ENCODE data around the gene SLC25A20. TPM values are rescaled to one million over a fixed set of nuclear protein-coding genes. Genes with fewer than 3 reads are reported as not detected.

Gene SLC25A20
- total and polyA plus RNA-seq, 4 donors, result 36.9 to 223 (median 86.5) TPM

DNA sequence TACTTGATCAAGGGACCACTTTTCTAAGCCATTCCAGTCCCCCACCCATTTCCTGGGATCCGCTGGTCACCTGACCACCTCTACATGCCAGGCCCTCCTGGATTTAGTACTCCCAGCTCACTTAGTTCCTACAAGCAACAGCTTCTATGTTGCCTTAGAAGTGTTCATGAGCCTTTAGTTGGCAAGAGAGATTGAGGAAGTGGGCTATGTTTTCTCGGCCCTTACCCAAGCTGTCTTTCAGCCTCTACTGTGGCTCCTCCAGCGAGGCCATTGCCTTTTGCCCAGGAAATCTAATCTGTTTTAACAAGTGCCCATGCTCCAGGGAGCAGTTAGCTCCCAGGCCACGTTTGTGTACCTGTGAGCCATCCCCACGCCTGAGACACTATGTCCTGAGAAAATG lies 46.5 kb downstream of the SLC25A20 start:
- no peak overlapping the region for H3K4me3 ChIP-seq (ENCODE audit: low read depth in 1 of 3, low read length in 3 of 3)
- no peaks in the 10 kb centered on the region for H3K27me3 ChIP-seq (ENCODE audit: control insufficient read depth in 4 of 4, insufficient read depth in 4 of 4, low read length in 3 of 4)
- TF ChIP-seq SP1 (IDR thresholded peaks at IDR 0.05), result no peak
- TF ChIP-seq EGR1 (IDR thresholded peaks at IDR 0.05; ENCODE audit: low read depth in 2 of 2), result no peak
- TF ChIP-seq, protein P1, sequence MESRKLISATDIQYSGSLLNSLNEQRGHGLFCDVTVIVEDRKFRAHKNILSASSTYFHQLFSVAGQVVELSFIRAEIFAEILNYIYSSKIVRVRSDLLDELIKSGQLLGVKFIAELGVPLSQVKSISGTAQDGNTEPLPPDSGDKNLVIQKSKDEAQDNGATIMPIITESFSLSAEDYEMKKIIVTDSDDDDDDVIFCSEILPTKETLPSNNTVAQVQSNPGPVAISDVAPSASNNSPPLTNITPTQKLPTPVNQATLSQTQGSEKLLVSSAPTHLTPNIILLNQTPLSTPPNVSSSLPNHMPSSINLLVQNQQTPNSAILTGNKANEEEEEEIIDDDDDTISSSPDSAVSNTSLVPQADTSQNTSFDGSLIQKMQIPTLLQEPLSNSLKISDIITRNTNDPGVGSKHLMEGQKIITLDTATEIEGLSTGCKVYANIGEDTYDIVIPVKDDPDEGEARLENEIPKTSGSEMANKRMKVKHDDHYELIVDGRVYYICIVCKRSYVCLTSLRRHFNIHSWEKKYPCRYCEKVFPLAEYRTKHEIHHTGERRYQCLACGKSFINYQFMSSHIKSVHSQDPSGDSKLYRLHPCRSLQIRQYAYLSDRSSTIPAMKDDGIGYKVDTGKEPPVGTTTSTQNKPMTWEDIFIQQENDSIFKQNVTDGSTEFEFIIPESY (IDR thresholded peaks at IDR 0.05), result no peak
- TF ChIP-seq, protein P2, sequence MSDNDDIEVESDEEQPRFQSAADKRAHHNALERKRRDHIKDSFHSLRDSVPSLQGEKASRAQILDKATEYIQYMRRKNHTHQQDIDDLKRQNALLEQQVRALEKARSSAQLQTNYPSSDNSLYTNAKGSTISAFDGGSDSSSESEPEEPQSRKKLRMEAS (IDR thresholded peaks at IDR 0.05), result no peak
- TF ChIP-seq TAF1 (conservative IDR thresholded peaks at IDR 0.05), result no peak
- TF ChIP-seq, protein P3, sequence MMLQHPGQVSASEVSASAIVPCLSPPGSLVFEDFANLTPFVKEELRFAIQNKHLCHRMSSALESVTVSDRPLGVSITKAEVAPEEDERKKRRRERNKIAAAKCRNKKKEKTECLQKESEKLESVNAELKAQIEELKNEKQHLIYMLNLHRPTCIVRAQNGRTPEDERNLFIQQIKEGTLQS (IDR thresholded peaks at IDR 0.05), result no peak
- TF ChIP-seq REST (IDR thresholded peaks at IDR 0.05), result no peak
- TF ChIP-seq RXRA (IDR thresholded peaks at IDR 0.05), result no peak
- TF ChIP-seq HNF4G (IDR thresholded peaks at IDR 0.05), result no peak
- no peak for TF ChIP-seq CTCF (IDR thresholded peaks at IDR 0.05; ENCODE audit: low read depth, low read length, missing input control)
- no peak for TF ChIP-seq RAD21 (IDR thresholded peaks at IDR 0.05)
- TF ChIP-seq FOXA2 (IDR thresholded peaks at IDR 0.05), result no peak
- no peak for TF ChIP-seq NR2F2 (IDR thresholded peaks at IDR 0.05)
- TF ChIP-seq YY1 (IDR thresholded peaks at IDR 0.05), result no peak
- no peak for TF ChIP-seq FOXA1 (IDR thresholded peaks at IDR 0.05)
- no peak for TF ChIP-seq HNF4A (conservative IDR thresholded peaks at IDR 0.05)
- TF ChIP-seq GABPA (IDR thresholded peaks at IDR 0.05 in 1 of 2, conservative IDR thresholded peaks at IDR 0.05 in 1 of 2), result no peak
- no peak overlapping the region for H3K9ac ChIP-seq (ENCODE audit: low read depth in 1 of 2, low read length in 2 of 2)
- H3K36me3 ChIP-seq (ENCODE audit: control insufficient read depth in 4 of 4, insufficient read depth in 3 of 4, low read depth in 1 of 4, low read length in 3 of 4), result peaks cover 3 to 16% (median 9%) of the 10 kb centered on the region in 4 donors
- DNase-seq (ENCODE audit: low spot score), result no peak
- no peaks in the 10 kb centered on the region for H3K9me3 ChIP-seq (ENCODE audit: control insufficient read depth in 4 of 4, low read length in 3 of 4)
- H3K27ac ChIP-seq (ENCODE audit: low read depth in 1 of 2, low read length in 2 of 2), result no peak overlapping the region
- H3K4me1 ChIP-seq (ENCODE audit: control insufficient read depth in 4 of 4, insufficient read depth in 4 of 4, low read length in 3 of 4), result peaks cover 0 to 6% (median 5%) of the 10 kb centered on the region in 4 donors
- WGBS, result 92% methylated on average over 5 of the region's 5 CpGs
